Globus pallidus (tissue), 1 donor: Measurements from ENCODE around the gene ERP44.
"Not testable (repeated sequence)": the region's sequence is repeated elsewhere in the genome, so short reads cannot be mapped to it uniquely, and the experiment has no call there.

Source experiments
- DNase-seq: peaks from one replicate; pipeline ENCODE4 v3.0.0-alpha.2; 2015; ENCODE audit warnings: low spot score

ERP44 gene

DNA sequence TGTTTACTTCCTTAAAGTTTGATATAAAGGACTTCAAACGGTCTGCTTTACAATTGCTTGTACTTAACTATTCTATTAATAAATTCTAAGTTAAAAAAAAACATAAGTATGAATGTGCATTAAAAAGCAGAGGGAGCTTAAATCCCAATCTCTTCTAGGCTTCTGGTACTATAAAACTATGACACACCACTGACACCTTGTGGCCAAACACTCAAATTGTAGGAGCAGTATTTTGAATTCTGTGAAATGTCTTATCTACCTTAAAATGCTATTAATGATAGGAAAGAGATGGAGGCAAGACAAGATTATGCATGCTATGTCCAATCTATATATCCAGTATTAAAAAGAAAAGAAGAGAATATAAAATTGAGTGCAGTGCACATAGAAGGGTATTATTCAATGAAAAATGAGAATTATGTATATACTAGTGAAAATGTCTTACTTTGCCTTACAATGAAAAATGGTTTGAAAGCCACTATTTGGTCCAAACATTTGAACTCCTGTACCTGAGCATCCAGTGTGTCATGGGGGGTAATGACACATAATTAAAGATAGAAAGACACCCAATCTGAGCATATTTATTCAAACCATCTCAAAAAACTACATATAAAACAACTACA is 87.6 kb downstream of the ERP44 start:
- no peak for DNase-seq

DNA sequence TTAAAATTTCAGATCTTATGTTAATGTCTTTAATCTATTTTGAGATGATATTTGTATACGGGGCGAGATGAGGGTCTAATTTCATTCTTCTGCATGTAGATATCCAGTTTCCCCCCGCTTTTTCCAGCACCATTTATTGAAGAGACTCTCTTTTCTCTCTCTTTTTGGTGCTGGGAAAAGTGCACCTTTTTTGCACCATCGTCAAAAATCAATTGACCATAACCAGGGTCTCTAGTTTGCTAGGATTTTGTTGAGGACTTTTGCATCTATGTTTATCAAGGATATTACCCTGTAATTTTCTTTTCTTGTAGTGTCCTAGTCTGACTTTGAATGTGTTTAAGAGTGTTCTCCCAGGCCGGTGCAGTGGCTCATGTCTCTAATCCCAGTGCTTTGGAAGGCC is 99.0 kb downstream of the ERP44 start:
- no peak for DNase-seq

GRCh38 chr9:99998866-99999265 is 99.9 kb downstream of the ERP44 start:
- DNase-seq = no peak

DNA sequence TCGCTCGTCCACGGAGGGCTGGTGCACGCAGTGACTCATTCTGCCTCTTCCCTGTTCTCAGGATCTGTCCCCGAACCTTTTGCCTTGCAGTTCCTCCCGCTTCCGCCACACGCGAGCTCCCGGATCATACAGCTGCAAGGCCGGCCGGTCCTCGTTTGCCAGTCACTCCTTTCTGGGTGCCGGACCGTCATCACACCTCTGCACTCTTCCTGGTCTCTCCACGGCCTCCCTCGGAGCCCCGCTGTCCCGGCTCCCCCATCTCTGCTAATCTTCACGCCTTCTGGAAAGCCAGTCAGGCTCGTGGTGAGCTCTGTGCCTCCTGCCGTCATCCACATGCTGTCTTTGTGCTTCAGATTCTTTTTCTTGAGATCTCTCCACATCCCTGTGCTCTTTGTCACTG is 100.5 kb downstream of the ERP44 start:
- DNase-seq = no peak

GRCh38 chr9:99990508-99990907 is 108.3 kb downstream of the ERP44 start:
- not testable (repeated sequence) for DNase-seq

DNA sequence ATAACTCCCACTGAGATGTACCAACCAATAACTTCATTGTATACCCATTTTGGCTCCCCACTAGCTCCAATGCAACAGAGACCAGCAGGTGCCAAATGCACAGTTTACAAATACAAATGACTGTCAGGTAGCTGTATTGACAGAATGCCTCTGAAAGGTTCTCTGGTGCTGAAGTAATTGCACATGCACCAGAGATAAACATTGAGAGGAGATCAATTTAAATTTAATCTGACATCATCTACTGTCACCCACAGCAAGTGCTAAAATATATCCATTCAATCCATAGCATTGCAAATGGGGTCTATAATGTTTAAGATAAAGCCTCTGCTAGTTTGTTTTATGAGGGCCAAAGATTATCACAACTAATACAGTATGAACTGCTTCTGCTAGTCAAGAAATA is 112.2 kb downstream of the ERP44 start:
- no peak for DNase-seq

- DNase-seq = no peak
Measured at GRCh38 chr9:99980598-99980997, 118.2 kb downstream of the ERP44 start.

DNA sequence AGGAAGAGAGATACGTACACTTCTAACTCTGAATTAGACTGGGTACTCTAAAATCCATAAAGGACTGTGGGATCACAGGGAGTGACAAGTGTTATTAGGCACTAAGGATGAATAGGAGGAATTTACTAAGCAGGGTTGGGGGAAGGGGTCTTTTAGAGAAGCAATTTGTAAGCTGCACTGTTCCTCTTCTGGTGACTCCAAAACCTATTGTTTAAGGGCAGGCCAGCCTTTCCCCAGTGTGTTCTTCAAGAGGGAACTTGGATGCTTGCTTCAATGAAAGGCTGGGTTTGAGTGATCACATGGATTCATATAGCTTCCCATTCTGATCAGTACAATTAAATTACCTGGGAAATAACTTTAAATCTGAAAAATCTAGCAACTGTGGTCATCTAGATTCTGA is 120.6 kb downstream of the ERP44 start:
- DNase-seq = no peak

- no peak for DNase-seq
Measured at GRCh38 chr9:99977033-99977792, 121.6 kb downstream of the ERP44 start.

DNA sequence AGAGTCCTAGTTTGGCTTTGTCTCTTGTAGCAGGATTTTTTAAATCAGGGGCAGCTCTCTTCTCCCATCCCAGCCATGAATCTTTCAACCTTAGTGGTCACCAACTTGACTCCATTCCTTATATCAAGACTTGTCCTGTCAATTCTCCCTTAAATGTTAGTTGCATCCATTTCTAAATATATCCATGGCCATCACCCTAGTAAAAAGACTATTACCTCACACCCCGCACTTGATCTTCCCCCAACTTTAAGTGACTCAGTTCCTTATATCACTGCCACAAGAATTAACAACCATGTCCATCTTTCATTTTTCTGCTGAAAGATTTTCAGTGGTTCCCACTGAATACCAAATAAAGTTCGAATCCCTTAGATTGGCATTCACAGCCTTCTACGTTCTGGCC is 125.3 kb downstream of the ERP44 start:
- no peak for DNase-seq

GRCh38 chr9:99971410-99971809 is 127.4 kb downstream of the ERP44 start:
- no peak for DNase-seq

- DNase-seq = no peak
Measured at GRCh38 chr9:99970481-99970880, 128.3 kb downstream of the ERP44 start.

GRCh38 chr9:99967457-99967856 is 131.3 kb downstream of the ERP44 start:
- DNase-seq = no peak

GRCh38 chr9:99966716-99967115 is 132.1 kb downstream of the ERP44 start:
- no peak for DNase-seq

GRCh38 chr9:99966001-99966400 is 132.8 kb downstream of the ERP44 start:
- DNase-seq = no peak

GRCh38 chr9:99964336-99964735 is 134.5 kb downstream of the ERP44 start:
- no peak for DNase-seq

- peak; percentile 39 for DNase-seq
Measured at GRCh38 chr9:99962680-99963261, 136.0 kb downstream of the ERP44 start.

- no peak for DNase-seq
Measured at GRCh38 chr9:99955606-99956005, 143.2 kb downstream of the ERP44 start.

- no peak for DNase-seq
Measured at GRCh38 chr9:99954819-99955218, 144.0 kb downstream of the ERP44 start.

DNA sequence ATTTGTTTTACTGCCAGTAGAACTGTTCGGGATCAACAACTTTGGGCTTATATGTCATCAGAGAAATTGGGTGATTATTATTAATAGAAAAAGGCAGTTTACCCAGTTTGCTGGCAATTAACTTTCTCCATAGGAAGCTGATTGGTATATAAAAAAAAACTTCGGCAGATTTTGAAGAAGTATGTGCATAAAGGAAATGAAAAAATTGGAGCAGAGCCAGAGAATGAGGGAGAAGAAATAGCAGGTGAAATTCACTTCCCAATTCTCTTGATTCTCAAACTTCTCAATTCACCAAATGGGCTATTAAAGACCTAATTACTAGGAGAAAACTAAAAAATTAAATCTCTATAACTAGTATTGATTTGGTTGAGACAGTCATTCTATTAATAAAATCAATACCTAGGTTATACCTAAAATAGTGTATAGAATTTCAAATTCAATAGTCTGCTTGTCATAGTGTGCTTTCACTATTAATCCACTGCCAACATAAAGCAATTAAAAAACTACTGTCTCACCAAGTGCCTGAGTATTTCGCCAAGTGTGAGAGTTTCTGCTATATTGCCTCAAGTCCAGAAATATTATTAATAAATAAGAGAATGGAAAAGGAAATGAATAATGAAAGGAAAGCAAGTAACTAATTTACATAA is 144.8 kb downstream of the ERP44 start:
- no peak for DNase-seq

- no peak for DNase-seq
Measured at GRCh38 chr9:99948896-99949295, 149.9 kb downstream of the ERP44 start.

DNA sequence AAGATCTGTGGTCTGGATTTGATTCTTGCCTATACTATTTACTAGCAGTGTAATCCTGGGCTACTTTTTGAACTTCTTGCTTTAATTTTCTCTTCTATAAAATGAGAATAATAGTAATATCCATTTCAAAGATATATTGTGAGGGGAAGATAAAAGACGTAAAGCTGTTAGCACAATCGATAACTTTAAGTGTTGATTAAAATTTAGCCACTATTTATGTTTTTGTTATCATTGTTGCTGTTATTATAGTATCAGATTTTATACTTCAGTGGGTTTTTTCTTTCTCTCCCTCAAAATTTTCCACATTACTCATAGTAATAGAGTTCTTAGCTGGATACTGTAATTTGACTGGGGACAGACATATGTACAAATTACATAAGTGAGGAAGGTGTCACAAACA is 150.3 kb downstream of the ERP44 start:
- no peak for DNase-seq

DNA sequence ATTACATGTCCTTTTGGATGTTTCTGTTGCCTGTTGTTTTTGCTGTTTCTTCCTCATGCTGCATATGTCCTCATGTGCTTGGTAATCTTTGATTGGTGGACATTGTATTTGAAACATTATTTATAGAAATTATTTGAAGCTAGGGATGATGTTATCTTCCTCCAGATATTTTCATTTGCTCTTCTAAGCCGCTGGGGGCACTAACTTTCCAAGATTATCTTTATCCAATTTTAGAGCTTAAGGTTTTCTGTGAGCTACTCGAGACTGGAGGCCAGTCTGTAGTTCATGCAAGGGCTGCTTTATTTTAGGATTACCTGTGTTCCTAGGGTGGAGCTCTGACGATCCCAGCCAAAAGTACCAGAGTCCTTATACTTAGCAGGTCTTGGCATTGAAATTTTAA is 151.4 kb downstream of the ERP44 start:
- no peak for DNase-seq
